Esophagus muscularis mucosa (tissue), 4 donors: ENCODE data around the gene TAF6L.

ENCODE experiments used
- CTCF ChIP-seq, 3 experiments: fragments of 200-600 bp in 2 of 3; fragments of 450-650 bp in 1 of 3; sonication (generic) in 2 of 3; IDR thresholded peaks; one replicate each; pipeline ENCODE4 v1.5.1; 2017 to 2019; ENCODE audit warnings: antibody characterized with exemption in 3 of 3, mild to moderate bottlenecking in 2 of 3, moderate library complexity in 1 of 3
- EP300 ChIP-seq: sonication (generic); formaldehyde crosslinking; IDR thresholded peaks from one replicate; pipeline ENCODE4 v1.6.1; 2017; ENCODE audit warnings: antibody characterized with exemption
- POLR2A ChIP-seq: fragments of 450-650 bp; IDR thresholded peaks from one replicate; pipeline ENCODE4 v1.6.1; 2017; ENCODE audit warnings: antibody characterized with exemption, moderate library complexity, mild to moderate bottlenecking, low read depth
- POLR2AphosphoS5 ChIP-seq, 2 donors: sonication (generic); formaldehyde crosslinking; IDR thresholded peaks; one replicate each; pipeline ENCODE4 v1.6.1; 2017; ENCODE audit warnings: antibody characterized with exemption in 2 of 2

DNA sequence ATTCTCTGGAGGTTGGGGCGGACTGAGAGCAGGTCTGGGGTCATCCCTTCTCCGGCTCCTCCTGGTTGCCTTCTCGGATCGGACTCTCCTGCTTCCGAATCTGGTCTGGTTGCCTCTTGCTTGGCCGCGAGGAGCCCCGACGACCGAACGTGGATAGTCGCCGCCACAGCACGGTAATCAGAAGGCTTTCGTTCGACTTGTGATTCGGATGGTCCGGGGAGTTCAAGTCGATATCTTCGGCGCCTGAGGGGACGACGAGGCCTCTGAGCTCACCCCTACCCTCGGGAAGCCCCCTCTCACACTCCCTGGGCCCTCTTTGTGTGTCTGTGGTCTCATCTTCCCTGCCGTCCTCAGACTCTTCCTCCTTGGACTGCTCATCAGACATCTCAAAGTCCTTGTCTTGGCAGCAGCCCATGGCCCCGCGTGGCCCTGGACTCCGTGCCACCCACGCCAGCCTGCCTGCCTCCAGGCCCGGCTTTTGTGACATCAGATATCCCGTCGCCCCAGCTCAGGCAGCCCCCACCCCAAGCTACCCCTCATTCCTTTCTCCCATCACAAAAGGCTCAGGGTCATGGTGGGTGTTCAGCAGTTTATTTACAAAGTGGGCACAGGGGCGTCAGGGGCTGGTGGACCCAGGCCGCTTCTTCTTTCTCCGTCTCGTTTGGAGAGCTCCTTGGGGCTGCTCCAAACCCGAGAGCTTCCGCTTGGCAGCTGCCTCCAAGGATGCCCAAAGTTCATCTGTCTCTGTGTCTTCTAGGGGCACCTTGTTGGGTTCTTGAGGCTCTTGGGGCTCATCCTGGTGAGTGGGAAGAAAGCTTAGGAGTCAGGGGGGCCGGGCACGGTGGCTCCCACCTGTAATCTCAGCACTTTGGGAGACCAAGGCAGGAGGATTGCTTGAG is 61.4 kb downstream of the TAF6L start, which contains the start of gene TEX54:
- TF ChIP-seq CTCF (IDR thresholded peaks at IDR 0.05) (no peak), POLR2A (no peak), POLR2AphosphoS5 (IDR thresholded peaks at IDR 0.05) (no peak), EP300 (no peak)
